PC-9 (cell line): ENCODE measurements around the gene DENND2D. TPM values are rescaled to one million over a fixed set of nuclear protein-coding genes. Genes with fewer than 3 reads are reported as not detected.

Experiments used
- BruUV-seq: library from RNA; stranded (reverse); fragments of 400-500 nt; replicated peaks from 2 replicates; lab custom pipeline; 2021; lab: Mats Ljungman, UMichigan
- CTCF ChIA-PET: fragments of 300-600 bp; sonication (Branson Sonifier 250); formaldehyde crosslinking; loops from one replicate; lab custom pipeline; 2022; ENCODE audit warnings: antibody characterized with exemption; lab: Charles Lee
- POLR2A ChIA-PET: fragments of 300-600 bp; sonication (Branson Sonifier 250); formaldehyde crosslinking; loops from one replicate; lab custom pipeline; 2022; ENCODE audit warnings: antibody characterized with exemption; ENCODE audit not compliant: unreplicated experiment; lab: Charles Lee
- DNase-seq, 2 experiments: peaks; one replicate each; pipeline versions ENCODE4 v3.0.0 to v3.0.0-alpha.2; 2015 to 2022; ENCODE audit warnings: mixed read lengths in 1 of 2
- H2AFZ ChIP-seq: fragments of 200-600 bp; sonication (generic); 2 replicates; pipeline ENCODE4 v1.8.1; 2017; ENCODE audit warnings: antibody characterized with exemption
- H3F3A ChIP-seq: fragments of 200-600 bp; sonication (generic); 2 replicates; pipeline ENCODE4 v1.8.1; 2017; ENCODE audit warnings: antibody characterized with exemption, mild to moderate bottlenecking, low read depth; ENCODE audit not compliant: insufficient read depth
- H3K27ac ChIP-seq: fragments of 200-600 bp; sonication (generic); 2 replicates; pipeline ENCODE4 v1.6.1; 2016; ENCODE audit warnings: mixed run types
- H3K27me3 ChIP-seq: fragments of 200-600 bp; sonication (generic); 2 replicates; pipeline ENCODE4 v1.6.1; 2016; ENCODE audit warnings: low read depth, mixed run types; ENCODE audit not compliant: insufficient read depth
- H3K36me3 ChIP-seq: fragments of 200-600 bp; sonication (generic); 2 replicates; pipeline ENCODE4 v1.6.1; 2016; ENCODE audit warnings: low read depth, mixed run types
- H3K4me1 ChIP-seq: fragments of 200-600 bp; sonication (generic); replicated peaks from 2 replicates; pipeline ENCODE4 v1.6.1; 2016; ENCODE audit warnings: mixed run types; ENCODE audit not compliant: insufficient read depth
- H3K4me2 ChIP-seq: fragments of 200-600 bp; sonication (generic); 2 replicates; pipeline ENCODE4 v1.6.1; 2017; ENCODE audit warnings: mixed run types
- H3K4me3 ChIP-seq: fragments of 200-600 bp; sonication (generic); 2 replicates; pipeline ENCODE4 v1.6.1; 2016; ENCODE audit warnings: mixed run types
- H3K79me2 ChIP-seq: fragments of 200-600 bp; sonication (generic); 2 replicates; pipeline ENCODE4 v1.6.1; 2017; ENCODE audit warnings: low read depth, mixed run types
- H3K9me2 ChIP-seq: fragments of 200-600 bp; sonication (generic); 2 replicates; pipeline ENCODE4 v1.8.1; 2017; ENCODE audit warnings: mild to moderate bottlenecking; ENCODE audit not compliant: insufficient read depth
- H3K9me3 ChIP-seq: fragments of 200-600 bp; sonication (generic); 2 replicates; pipeline ENCODE4 v1.8.1; 2016; ENCODE audit warnings: low read depth; ENCODE audit not compliant: insufficient read depth
- H4K20me1 ChIP-seq: fragments of 200-600 bp; sonication (generic); 2 replicates; pipeline ENCODE4 v1.8.1; 2017; ENCODE audit not compliant: insufficient read depth
- EZH2 ChIP-seq: fragments of 200-600 bp; sonication (generic); IDR thresholded peaks from 2 replicates; pipeline ENCODE4 v1.8.0; 2017; ENCODE audit warnings: antibody characterized with exemption, low read depth
- intact Hi-C: fragments of 100-400 bp; cut with micrococcal nuclease; formaldehyde crosslinking; loops from one replicate; pipeline ENCODE4 v1.10.0; 2022; ENCODE audit not compliant: unreplicated experiment
- total RNA-seq: library from RNA; stranded (reverse); gene quantifications from 2 replicates; pipeline ENCODE4 v1.2.3, GENCODE V29; 2021
- TF ChIP-seq, protein P1 (sequence below): fragments of 200-600 bp; sonication (generic); conservative IDR thresholded peaks from 2 replicates; pipeline ENCODE4 v1.6.1; 2017; ENCODE audit warnings: mixed run types, antibody characterized with exemption, mild to moderate bottlenecking, moderate library complexity

DENND2D gene
- total RNA-seq, 1 experiment from 2014 or later = 44.9 TPM

DNA sequence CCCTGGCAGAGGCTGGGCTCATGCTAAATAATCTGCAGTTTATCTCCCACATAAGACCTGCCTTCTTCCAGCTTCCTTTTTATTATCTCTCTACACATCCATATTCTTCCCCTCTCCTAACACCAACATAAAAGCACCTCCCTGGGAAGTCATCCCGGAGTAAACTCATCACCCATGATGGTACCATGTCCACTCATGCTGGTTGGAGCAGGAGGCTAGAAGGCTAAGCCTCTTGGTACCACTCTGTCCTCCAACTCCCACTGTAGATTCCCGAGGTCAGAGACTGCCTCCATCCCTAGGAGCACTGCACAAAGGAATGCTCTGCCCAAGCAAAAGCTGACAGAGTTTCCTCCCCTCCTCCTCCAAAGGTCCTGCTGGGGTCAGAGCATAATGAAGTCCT is 4.2 kb downstream of the DENND2D start:
- DNase-seq = no peak
- CTCF ChIA-PET = no interaction called here
- Histone ChIP-seq H3K27ac (no peak overlapping the region), H3K79me2 (peaks cover 13% of the 10 kb centered on the region), H3K36me3 (0 out of 2 replicates have a peak, but pooled peaks cover 15% of the 10 kb centered on the region), H3K27me3 (no peaks in the 10 kb centered on the region), H3K4me2 (no peak overlapping the region), H3K9me3 (no peaks in the 10 kb centered on the region), H3K4me1 (peaks cover 54% of the 10 kb centered on the region), H3F3A (peaks cover 12% of the 10 kb centered on the region), H4K20me1 (no peaks in the 10 kb centered on the region), H3K4me3 (no peak overlapping the region), H2AFZ (no peak overlapping the region), H3K9me2 (no peaks in the 10 kb centered on the region)
- no TSS peak for BruUV-seq
- POLR2A ChIA-PET = no interaction called here
- intact Hi-C loops = no loop called here
- TF ChIP-seq EZH2 = no peak
- TF ChIP-seq, protein P1, sequence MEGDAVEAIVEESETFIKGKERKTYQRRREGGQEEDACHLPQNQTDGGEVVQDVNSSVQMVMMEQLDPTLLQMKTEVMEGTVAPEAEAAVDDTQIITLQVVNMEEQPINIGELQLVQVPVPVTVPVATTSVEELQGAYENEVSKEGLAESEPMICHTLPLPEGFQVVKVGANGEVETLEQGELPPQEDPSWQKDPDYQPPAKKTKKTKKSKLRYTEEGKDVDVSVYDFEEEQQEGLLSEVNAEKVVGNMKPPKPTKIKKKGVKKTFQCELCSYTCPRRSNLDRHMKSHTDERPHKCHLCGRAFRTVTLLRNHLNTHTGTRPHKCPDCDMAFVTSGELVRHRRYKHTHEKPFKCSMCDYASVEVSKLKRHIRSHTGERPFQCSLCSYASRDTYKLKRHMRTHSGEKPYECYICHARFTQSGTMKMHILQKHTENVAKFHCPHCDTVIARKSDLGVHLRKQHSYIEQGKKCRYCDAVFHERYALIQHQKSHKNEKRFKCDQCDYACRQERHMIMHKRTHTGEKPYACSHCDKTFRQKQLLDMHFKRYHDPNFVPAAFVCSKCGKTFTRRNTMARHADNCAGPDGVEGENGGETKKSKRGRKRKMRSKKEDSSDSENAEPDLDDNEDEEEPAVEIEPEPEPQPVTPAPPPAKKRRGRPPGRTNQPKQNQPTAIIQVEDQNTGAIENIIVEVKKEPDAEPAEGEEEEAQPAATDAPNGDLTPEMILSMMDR = no peak

DNA sequence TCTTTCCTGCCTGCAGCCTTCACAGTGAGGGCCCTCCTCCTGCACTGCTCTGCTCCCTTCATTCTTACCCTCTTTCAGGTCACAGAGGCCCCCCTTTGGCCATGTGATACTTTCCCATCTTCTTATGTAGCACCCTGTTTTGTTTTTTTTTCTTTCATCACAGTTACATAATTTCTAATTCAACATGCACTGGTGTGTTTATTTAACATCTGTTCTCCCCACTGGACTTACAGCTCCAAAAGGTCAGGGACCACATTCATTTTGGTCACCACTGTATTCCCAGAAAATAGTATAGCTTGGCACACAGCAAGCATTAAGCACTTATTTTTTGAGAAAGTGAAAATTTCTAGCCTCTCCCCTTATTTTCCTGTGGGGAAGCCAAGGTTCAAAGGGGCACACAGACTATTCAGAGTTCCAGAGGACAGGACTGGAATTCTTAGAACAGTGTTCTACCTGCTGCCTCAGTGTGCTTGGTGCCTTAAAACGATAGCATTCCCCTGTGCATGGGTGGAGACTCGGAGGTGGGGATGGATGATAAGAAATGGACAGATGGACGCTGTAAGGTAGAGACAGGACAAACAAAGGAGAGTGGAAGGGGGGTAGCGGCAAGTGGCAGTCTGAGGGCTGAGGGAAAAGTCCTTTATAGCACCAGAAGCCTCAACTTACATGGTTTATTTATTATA is 5.3 kb downstream of the DENND2D start:
- no peak for DNase-seq
- Histone ChIP-seq H3K9me3 (no peaks in the 10 kb centered on the region), H3K27me3 (no peaks in the 10 kb centered on the region), H4K20me1 (no peaks in the 10 kb centered on the region), H3F3A (peaks cover 13% of the 10 kb centered on the region), H3K4me2 (no peak overlapping the region), H3K79me2 (peaks cover 4% of the 10 kb centered on the region), H3K9me2 (no peaks in the 10 kb centered on the region), H3K36me3 (0 out of 2 replicates have a peak, but pooled peaks cover 15% of the 10 kb centered on the region), H3K4me3 (no peak overlapping the region), H3K4me1 (peaks cover 54% of the 10 kb centered on the region), H2AFZ (no peak overlapping the region), H3K27ac (no peak overlapping the region)
- TF ChIP-seq, protein P1 = no peak
- TF ChIP-seq EZH2 = no peak
- ChIA-PET POLR2A (no interaction called here), CTCF (no interaction called here)
- intact Hi-C loops = no loop called here
- no TSS peak for BruUV-seq

DNA sequence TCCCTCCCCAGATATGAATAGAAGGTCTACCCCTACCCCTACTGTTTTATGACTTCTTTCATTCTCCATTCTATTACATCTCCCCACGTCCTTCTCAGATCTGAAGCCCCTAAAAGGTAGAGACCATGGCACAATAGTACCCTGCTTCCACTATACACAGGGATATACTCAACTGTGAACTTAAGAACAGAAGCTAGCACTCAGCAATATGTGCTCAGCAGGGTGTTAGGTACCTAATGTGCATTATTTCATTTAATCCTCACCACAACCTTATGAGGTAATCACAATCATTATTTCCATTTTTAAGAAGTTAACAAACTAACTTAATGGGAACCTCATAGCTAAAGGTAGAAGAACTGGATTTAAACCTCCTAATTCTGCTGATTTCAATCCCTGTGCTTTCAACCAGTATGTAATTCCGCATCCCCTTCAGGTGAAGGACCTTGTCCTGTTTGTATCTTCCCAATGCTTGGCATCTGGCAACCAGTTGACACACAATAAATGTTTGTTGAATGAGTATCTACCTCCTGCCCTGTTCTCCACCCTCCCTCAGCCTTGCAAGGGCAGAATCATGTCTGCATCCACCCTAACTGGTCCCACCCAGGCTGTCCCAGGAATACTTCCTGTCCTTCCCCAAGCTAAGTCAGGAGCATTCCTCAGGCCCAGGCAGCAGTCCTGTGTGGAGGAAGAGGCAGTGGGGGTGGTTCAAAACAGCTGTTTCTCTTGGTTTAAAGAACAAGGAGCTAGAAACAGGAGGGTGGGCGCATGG is 6.5 kb downstream of the DENND2D start:
- TF ChIP-seq, protein P1 = no peak
- TF ChIP-seq EZH2 = no peak
- H3F3A ChIP-seq = peaks cover 13% of the 10 kb centered on the region
- H3K27ac ChIP-seq = peak overlapping the region; percentile 79
- no peak overlapping the region for H2AFZ ChIP-seq
- H3K27me3 ChIP-seq = no peaks in the 10 kb centered on the region
- intact Hi-C loops = no loop called here
- peak overlapping the region; percentile 46 for H3K4me2 ChIP-seq
- H3K79me2 ChIP-seq = no peaks in the 10 kb centered on the region
- no peaks in the 10 kb centered on the region for H4K20me1 ChIP-seq
- H3K4me1 ChIP-seq = peaks cover 48% of the 10 kb centered on the region
- peaks cover 16% of the 10 kb centered on the region; the same call in 1 of the 2 replicates for H3K36me3 ChIP-seq
- peaks cover 3% of the 10 kb centered on the region; the same call in 1 of the 2 replicates for H3K9me3 ChIP-seq
- no peak for DNase-seq
- no peak overlapping the region for H3K4me3 ChIP-seq
- ChIA-PET POLR2A (no interaction called here), CTCF (no interaction called here)
- no TSS peak for BruUV-seq
- no peaks in the 10 kb centered on the region for H3K9me2 ChIP-seq
